HEK293T (cell line): ENCODE measurements around the gene POLR1B.

Experiments used
- BHLHE40 ChIP-seq: fragments of 450-650 bp; IDR thresholded peaks from 2 replicates; pipeline ENCODE4 v1.6.1; 2016; ENCODE audit warnings: mild to moderate bottlenecking, moderate library complexity, borderline replicate concordance
- ELF4 ChIP-seq: fragments of 450-650 bp; IDR thresholded peaks from 2 replicates; pipeline ENCODE4 v1.6.1; 2017; ENCODE audit warnings: antibody characterized with exemption
- FOXA1 ChIP-seq: fragments of 450-650 bp; IDR thresholded peaks from 2 replicates; pipeline ENCODE4 v1.6.1; 2016; ENCODE audit warnings: mild to moderate bottlenecking
- FOXM1 ChIP-seq: fragments of 450-650 bp; IDR thresholded peaks from 2 replicates; pipeline ENCODE4 v1.6.1; 2017; ENCODE audit warnings: mild to moderate bottlenecking, borderline replicate concordance
- L3MBTL2 ChIP-seq: fragments of 450-650 bp; conservative IDR thresholded peaks from 2 replicates; pipeline ENCODE4 v1.6.1; 2016; ENCODE audit warnings: mild to moderate bottlenecking
- LEF1 ChIP-seq: fragments of 450-650 bp; IDR thresholded peaks from 2 replicates; pipeline ENCODE4 v1.6.1; 2017; ENCODE audit warnings: mild to moderate bottlenecking, borderline replicate concordance
- SUZ12 ChIP-seq: fragments of 450-650 bp; IDR thresholded peaks from 2 replicates; pipeline ENCODE4 v1.6.1; 2016; ENCODE audit warnings: mild to moderate bottlenecking
- TF ChIP-seq, protein P1 (sequence below): fragments of 450-650 bp; IDR thresholded peaks from 2 replicates; pipeline ENCODE4 v1.6.1; 2016

DNA sequence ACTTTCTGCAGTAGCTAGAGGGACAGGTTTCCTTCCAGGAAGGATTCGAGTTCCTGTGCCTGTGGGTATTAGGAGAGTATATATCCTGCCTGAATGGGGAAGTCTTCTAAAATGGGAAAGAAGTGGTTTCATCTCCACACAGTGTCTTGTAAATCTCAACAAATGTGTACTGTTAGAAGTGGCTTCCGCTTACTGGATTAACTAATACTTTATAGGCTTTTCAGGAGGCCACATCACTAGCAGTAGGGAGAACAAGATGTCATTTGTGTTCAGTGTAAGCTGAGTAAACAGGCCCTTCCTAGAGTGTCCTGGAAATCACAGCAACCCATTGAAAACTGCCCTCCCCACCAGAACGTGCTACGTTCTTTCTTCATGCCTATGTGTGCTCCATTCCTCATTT, 12.5 kb upstream of the POLR1B start:
- TF ChIP-seq, protein P1, sequence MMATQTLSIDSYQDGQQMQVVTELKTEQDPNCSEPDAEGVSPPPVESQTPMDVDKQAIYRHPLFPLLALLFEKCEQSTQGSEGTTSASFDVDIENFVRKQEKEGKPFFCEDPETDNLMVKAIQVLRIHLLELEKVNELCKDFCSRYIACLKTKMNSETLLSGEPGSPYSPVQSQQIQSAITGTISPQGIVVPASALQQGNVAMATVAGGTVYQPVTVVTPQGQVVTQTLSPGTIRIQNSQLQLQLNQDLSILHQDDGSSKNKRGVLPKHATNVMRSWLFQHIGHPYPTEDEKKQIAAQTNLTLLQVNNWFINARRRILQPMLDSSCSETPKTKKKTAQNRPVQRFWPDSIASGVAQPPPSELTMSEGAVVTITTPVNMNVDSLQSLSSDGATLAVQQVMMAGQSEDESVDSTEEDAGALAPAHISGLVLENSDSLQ = no peak
- TF ChIP-seq FOXA1 = no peak
- no peak for TF ChIP-seq ELF4
- TF ChIP-seq FOXM1 = no peak
- no peak for TF ChIP-seq BHLHE40
- no peak for TF ChIP-seq L3MBTL2
- TF ChIP-seq LEF1 = no peak
- TF ChIP-seq SUZ12 = no peak
